ENCODE results near the gene CHRNG.

DNA sequence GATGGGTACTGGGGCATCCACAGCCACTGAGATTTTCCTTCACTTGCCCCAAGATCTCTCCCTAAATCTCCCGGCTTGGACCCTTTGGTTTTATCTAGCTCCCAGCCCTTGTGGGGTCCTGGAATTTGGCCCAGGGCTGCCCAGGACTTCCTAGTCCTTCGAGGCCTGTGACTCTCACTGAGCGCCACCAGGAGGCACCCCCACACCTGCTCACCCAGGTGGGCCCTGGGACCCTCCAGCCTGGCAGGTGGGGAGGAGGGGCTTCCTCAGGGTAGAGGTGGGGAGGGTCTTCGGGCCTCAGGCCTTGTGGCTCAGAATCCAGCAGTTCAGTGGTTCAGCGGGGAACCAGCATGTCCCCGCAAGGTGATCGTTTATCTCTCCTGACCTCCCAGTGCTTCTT, 31.2 kb upstream of the CHRNG start:
- no peak for TF ChIP-seq CREB1 (IDR thresholded peaks at IDR 0.05; ENCODE audit: low read depth)
- TF ChIP-seq, protein P1, sequence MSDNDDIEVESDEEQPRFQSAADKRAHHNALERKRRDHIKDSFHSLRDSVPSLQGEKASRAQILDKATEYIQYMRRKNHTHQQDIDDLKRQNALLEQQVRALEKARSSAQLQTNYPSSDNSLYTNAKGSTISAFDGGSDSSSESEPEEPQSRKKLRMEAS (IDR thresholded peaks at IDR 0.05): no peak
- TF ChIP-seq ZBTB7A (IDR thresholded peaks at IDR 0.05; ENCODE audit: low read depth): no peak
- TF ChIP-seq EGR1 (IDR thresholded peaks at IDR 0.05): no peak
